Measurements from ENCODE around the gene CSN3.
"Not testable (repeated sequence)": the region's sequence is repeated elsewhere in the genome, so short reads cannot be mapped to it uniquely, and the experiment has no call there.

Gene CSN3, protein sequence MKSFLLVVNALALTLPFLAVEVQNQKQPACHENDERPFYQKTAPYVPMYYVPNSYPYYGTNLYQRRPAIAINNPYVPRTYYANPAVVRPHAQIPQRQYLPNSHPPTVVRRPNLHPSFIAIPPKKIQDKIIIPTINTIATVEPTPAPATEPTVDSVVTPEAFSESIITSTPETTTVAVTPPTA

GRCh38 chr4:70242297-70242696 lies at the start of gene CSN3:
CSN3 (plus strand) TSS chr4:70242597; CDS start chr4:70244820, 2,223 bp downstream.
- DNase-seq (ENCODE audit: low read depth in 2 of 2), result not testable (repeated sequence)

GRCh38 chr4:70192895-70193294 lies 49.5 kb upstream of the CSN3 start:
- DNase-seq (ENCODE audit: low read depth in 2 of 2), result no peak

- no peak for DNase-seq (ENCODE audit: low read depth in 2 of 2)
These were observed 47.0 kb upstream of the CSN3 start, which contains the start of gene ODAM for GRCh38 chr4:70195425-70195824. ODAM (plus strand) TSS chr4:70195725; CDS start chr4:70196544, 819 bp downstream.

GRCh38 chr4:70196857-70197256 lies 45.5 kb upstream of the CSN3 start:
- DNase-seq (ENCODE audit: low read depth in 2 of 2), result no peak

DNA sequence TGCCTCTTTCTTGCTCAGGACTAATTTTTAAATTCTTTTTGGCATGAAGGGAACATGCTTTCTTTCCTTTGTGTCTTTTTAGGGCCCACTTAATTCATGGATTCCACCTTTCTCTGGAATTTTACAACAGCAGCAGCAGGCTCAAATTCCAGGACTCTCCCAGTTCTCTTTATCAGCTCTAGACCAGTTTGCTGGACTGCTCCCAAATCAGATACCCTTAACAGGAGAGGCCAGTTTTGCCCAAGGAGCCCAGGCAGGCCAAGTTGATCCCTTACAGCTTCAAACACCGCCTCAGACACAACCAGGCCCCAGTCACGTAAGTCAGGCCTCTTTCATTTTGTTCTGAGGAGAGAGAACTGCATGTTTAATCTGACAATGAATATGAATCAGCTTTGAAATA lies 44.6 kb upstream of the CSN3 start:
- no peak for DNase-seq (ENCODE audit: low read depth in 2 of 2)

DNA sequence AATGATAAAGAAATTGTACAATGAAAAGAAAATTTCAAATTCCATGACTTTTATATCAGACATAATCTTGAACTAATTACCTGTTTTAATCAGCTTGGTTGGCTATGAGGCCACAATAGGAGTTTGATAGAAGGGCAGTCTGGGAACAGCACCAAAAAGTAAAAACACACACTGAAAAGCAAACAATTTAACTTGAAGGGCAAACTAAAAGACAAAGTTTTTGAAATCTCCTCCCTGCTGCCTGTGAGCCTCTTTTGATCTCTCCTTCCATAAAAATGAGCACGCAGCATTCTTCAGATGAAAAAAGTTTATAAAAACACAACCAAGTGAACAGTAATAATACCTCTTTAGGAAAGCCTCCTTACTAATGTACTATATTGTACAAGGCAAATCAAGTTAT lies 38.8 kb upstream of the CSN3 start:
- DNase-seq (ENCODE audit: low read depth in 2 of 2), result no peak

DNA sequence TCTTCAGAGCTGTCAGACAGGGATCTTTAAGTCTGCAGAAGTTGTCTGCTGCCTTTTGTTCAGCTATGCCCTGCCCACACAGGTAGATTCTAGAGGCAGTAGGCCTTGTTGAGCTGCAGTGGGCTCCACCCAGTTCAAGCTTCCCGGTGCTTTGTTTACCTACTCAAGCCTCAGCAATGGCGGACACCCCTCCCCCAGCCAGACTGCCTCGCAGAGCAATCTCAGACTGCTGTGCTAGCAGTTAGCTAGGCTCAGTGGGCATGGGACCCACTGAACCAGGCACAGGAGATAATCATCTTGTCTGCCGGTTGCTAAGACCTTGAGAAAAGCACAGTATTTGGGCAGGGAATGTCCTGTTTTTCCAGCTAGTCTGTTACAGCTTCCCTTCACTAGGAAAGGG lies 29.6 kb upstream of the CSN3 start:
- not testable (repeated sequence) for DNase-seq (ENCODE audit: low read depth in 2 of 2)

- DNase-seq (ENCODE audit: low read depth in 2 of 2), result not testable (repeated sequence)
These were observed 26.3 kb upstream of the CSN3 start for GRCh38 chr4:70216109-70216508.

GRCh38 chr4:70216550-70216949 lies 25.8 kb upstream of the CSN3 start:
- DNase-seq (ENCODE audit: low read depth in 2 of 2), result not testable (repeated sequence)

DNA sequence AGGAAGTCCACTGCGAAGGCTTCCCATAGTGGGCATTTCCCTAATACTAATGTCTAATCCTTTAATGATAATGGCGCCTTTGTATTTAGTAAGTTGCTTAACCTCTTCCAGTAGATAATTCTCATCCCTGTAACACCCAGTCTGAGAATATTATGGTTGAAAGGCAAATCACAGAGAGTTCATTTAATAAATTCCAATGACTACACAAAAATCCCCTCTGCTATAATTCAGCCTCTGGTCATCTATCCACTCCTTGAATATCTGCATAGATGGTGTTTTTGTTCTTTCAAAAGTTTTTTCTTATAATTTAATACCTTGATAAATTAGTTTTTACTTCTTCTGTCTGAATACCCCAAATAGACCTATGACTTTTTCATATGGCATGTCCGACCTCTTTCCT lies 21.0 kb upstream of the CSN3 start:
- not testable (repeated sequence) for DNase-seq (ENCODE audit: low read depth in 2 of 2)

DNA sequence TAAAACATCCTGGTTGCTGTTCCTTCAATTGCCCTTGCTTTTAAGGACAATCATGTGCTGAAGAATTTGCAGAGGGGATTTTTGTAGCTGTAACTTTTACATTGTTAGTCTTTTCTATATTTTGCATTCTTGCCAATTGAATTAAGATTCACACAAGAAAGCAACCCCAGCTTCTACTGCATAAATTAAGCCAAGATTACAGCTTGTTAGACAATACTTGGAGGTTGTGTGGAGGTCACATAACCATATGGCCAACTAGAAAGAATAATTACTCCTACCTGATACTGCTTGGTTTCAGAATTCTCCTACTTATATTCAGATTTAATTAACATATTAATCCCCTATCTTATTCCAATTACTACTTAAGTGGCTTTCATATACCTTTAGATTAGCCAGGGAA lies 20.6 kb upstream of the CSN3 start:
- not testable (repeated sequence) for DNase-seq (ENCODE audit: low read depth in 2 of 2)

DNA sequence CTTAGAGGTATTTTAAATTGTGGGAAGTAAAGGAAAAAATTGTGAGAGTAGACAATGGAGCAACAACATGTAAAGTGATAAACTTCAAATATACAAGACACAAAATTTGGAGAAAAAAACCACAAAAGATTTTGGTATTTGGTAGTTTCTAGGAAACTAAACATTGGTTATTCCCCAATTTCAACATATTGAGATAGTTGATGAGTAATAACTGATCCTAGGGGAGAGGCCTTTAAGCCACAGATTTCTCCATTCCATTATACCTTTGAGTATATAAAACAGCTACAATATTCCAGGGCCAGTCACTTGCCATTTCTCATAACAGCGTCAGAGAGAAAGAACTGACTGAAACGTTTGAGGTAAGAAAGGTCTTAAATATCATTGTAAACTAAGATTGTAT lies 16.6 kb upstream of the CSN3 start, which contains the start of gene FDCSP:
Gene FDCSP (plus strand): TSS at position 301 of the 400 bp plus-strand sequence. CDS start 5,071 bp downstream, outside the sequence.
- DNase-seq (ENCODE audit: low read depth in 2 of 2), result no peak

DNA sequence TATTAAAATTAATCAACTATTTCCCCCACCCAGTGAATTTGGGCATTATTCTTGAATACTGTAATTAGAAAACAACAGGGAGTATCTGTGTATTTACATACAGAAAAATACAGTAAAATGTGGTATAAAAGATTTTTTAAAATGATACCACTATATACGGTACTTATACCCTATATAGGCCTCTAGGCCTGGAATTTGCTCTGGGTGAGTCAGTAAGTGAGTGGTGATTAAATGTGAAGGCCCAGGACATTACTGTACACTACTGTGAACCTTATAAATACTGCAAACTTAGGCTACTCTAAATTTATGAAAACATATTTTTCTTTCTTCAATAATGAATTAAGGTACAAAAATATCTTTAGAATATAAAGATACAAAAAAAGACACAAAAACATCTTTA lies 6.3 kb upstream of the CSN3 start:
- no peak for DNase-seq (ENCODE audit: low read depth in 2 of 2)

DNA sequence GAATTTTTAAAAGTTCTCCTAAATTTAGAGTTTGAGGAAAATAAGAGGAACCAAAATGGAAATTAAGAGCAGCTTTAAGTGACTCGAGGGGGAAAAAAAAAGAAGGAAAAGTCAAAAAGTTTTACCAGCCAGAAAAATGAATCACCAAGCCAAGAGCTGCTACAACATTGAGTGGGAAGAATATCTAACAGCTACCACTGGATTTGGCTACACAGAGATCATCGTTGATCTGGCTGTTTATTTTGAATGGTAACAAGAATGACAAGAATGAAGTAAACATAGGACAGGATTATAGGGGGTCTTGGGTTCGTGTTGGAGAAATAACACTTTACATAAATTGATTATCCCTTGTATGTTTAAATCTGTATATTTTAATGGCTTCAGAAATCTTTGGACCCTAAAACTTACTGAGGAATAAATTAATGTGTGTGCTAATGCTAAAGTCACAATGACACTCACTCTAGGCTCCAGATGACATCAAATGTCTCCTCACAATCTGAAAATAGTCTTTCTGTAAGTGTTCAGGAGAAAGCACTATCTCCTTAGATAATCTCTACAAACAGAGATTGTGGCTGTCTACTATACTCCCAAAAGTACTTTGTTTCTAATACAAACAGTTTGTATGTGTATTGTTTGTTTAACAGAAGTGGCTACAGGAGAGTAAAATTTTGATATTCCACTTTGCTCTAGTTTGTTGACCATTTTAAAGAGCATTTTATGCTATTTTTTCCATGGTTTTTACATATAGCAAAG lies 3.1 kb upstream of the CSN3 start:
- DNase-seq (ENCODE audit: low read depth in 2 of 2), result no peak

- DNase-seq (ENCODE audit: low read depth in 2 of 2), result no peak
These were observed 2.4 kb upstream of the CSN3 start for GRCh38 chr4:70239884-70240591.

- DNase-seq (ENCODE audit: low read depth in 2 of 2), result no peak
These were observed 694 bp downstream of the CSN3 start for GRCh38 chr4:70243091-70243490.

DNA sequence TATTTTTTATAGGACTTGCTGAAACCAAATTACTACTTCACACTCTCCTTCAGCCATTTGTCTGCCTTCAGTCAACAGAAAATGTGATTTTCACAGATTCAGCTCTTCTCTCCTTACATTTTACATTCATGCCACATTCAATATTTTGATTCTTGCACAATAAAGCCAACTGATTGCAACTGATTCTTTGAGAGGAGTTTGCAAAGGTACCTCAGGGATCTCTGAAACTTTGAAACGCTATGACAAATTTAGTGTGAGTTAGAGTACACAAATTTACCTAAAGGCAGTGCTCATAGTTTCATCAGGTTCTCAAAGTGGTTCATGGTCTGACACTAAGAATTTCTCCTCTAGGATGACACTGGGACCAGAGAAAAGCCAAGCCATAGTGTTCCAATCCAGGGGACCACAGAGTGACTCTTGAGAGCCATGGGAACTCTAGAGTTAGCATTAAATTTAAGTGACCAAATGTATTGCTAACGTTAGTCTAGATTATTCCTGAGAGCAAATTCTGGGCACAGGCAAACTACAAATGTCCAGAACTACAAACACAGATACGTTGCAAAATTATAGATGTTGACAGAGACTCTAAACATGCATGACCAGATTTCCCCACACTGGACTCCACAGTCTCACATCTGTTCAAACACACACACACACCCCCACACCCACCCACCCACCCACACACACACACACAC lies 9.0 kb downstream of the CSN3 start:
- no peak for DNase-seq (ENCODE audit: low read depth in 2 of 2)

- no peak for DNase-seq (ENCODE audit: low read depth in 2 of 2)
These were observed 9.5 kb downstream of the CSN3 start for GRCh38 chr4:70251945-70252277.

DNA sequence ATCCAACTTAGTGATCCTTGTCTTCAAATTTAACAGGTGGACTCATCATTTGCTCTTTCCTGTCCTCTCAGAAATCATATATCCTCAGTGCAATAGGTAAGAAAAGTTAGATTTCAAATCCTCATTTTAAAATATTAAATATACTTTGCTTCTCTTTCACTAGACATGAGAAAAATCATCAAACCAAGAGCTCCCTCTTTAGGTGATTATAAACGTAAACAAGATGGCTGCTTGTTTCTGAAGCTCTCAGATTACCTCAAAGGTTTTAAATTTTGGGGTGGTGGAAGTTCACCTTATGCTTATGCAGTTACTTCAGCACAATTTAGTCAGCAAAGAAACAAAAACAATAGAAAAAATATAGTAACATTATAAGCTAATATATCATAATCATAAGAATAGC lies 27.3 kb downstream of the CSN3 start:
- no peak for DNase-seq (ENCODE audit: low read depth in 2 of 2)

GRCh38 chr4:70277121-70277520 lies 34.7 kb downstream of the CSN3 start:
- no peak for DNase-seq (ENCODE audit: low read depth in 2 of 2)

- DNase-seq (ENCODE audit: low read depth in 2 of 2), result no peak
These were observed 38.2 kb downstream of the CSN3 start for GRCh38 chr4:70280567-70280966.

DNA sequence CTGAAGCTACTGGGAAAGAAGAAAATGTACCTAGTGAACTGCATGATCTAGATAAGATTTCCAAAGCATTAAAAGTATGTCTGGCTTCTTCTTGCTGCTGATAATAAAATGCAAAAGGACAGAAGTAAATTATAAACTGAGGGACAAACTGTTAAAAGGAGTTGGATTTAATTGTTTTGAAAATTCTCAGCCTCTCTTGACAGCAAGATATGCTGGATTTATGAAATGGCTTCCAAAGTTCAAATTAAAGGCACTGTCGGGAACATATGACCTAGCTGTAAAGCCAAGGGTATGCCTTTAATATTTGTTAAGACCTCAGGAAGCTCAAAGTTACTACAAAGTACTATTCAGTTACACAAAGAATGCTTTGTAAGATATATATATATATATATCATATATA lies 46.3 kb downstream of the CSN3 start:
- DNase-seq (ENCODE audit: low read depth in 2 of 2), result no peak

Measured in stimulated activated CD8-positive, alpha-beta memory T cell treated with anti-CD3 and anti-CD28 coated beads, Interleukin-15, amount 100 ng/mL, for 4 hours (primary cell).